GM10266 (cell line): ENCODE results near the gene ABCB6.

Experiments
- DNase-seq: peaks from one replicate; pipeline ENCODE4 v3.0.0; 2012; ENCODE audit errors: extremely low spot score
- CTCF ChIP-seq: IDR thresholded peaks from 2 replicates; pipeline ENCODE4 v1.5.1; 2012; ENCODE audit warnings: mild to moderate bottlenecking, low read depth; ENCODE audit not compliant: control insufficient read depth, insufficient read depth; ENCODE audit errors: missing control alignments

Gene ABCB6

GRCh38 chr2:219249203-219249980 lies 30.6 kb upstream of the ABCB6 start:
- no peak for DNase-seq
- no peak for TF ChIP-seq CTCF

- no peak for TF ChIP-seq CTCF
- DNase-seq: no peak
Observed at GRCh38 chr2:219248845-219249202, 30.1 kb upstream of the ABCB6 start.

GRCh38 chr2:219247678-219248642 lies 29.2 kb upstream of the ABCB6 start:
- DNase-seq: no peak
- TF ChIP-seq CTCF: no peak

GRCh38 chr2:219246559-219246958 lies 27.8 kb upstream of the ABCB6 start:
- no peak for DNase-seq
- TF ChIP-seq CTCF: no peak

GRCh38 chr2:219245899-219246230 lies 27.1 kb upstream of the ABCB6 start:
- no peak for DNase-seq
- TF ChIP-seq CTCF: no peak

GRCh38 chr2:219245148-219245898 lies 26.6 kb upstream of the ABCB6 start, which contains the start of the genes GLB1L and STK16:
TSS of gene GLB1L (minus strand) at chr2:219245444. CDS start at chr2:219243573, 1,871 bp downstream.
TSS of gene STK16 (plus strand) at chr2:219245479. CDS start at chr2:219246000, 521 bp downstream.
- DNase-seq: peak; percentile 91

More at GRCh38 chr2:219245148-219245898, 26.6 kb upstream of the ABCB6 start, which contains the start of the genes GLB1L and STK16:
- no peak for TF ChIP-seq CTCF
